Activated CD8-positive, alpha-beta T cell treated with anti-CD3 and anti-CD28 coated beads, Interleukin-2, amount 10 ng/mL, durations not matched to agents 7 days and 5 days (primary cell): ENCODE measurements around the gene ZFR. TPM values are rescaled to one million over a fixed set of nuclear protein-coding genes. Genes with fewer than 3 reads are reported as not detected.

Experiments
- ATAC-seq: fragments of 150-1000 bp; cut with Tn5 transposase; one replicate; pipeline ENCODE4 v1.10.0; 2021; ENCODE audit warnings: moderate library complexity
- CTCF ChIA-PET: fragments of 350-600 bp; sonication (Branson Sonifier 250); formaldehyde crosslinking; loops from one replicate; lab custom pipeline; 2021; ENCODE audit warnings: antibody characterized with exemption; lab: Charles Lee
- POLR2A ChIA-PET: fragments of 350-600 bp; sonication (Branson Sonifier 250); formaldehyde crosslinking; loops from one replicate; lab custom pipeline; 2021; ENCODE audit warnings: antibody characterized with exemption; lab: Charles Lee
- DNase-seq: peaks from one replicate; pipeline ENCODE4 v3.0.0-alpha.2; 2020
- H3K27ac Mint-ChIP-seq: one replicate; pipeline ENCODE4 v1.8.0; 2021; ENCODE audit warnings: mild to moderate bottlenecking, mixed read lengths
- H3K27me3 Mint-ChIP-seq: one replicate; pipeline ENCODE4 v1.8.0; 2021; ENCODE audit warnings: low read depth, mixed read lengths
- H3K36me3 Mint-ChIP-seq: one replicate; pipeline ENCODE4 v1.8.0; 2021; ENCODE audit warnings: low read depth, mixed read lengths
- H3K4me1 Mint-ChIP-seq: one replicate; pipeline ENCODE4 v1.8.0; 2021; ENCODE audit warnings: low read depth, mixed read lengths
- H3K4me3 Mint-ChIP-seq: one replicate; pipeline ENCODE4 v1.8.0; 2021; ENCODE audit warnings: mild to moderate bottlenecking, mixed read lengths
- H3K9me3 Mint-ChIP-seq: one replicate; pipeline ENCODE4 v1.8.0; 2022; ENCODE audit warnings: mixed read lengths; ENCODE audit not compliant: insufficient read depth
- total RNA-seq, 2 experiments: library from RNA; stranded (reverse); gene quantifications; one replicate each; pipeline ENCODE4 v1.2.3, GENCODE V29; 2021

Gene ZFR
- 10 to 100 TPM; 46.3 to 48.7 TPM for total RNA-seq

DNA sequence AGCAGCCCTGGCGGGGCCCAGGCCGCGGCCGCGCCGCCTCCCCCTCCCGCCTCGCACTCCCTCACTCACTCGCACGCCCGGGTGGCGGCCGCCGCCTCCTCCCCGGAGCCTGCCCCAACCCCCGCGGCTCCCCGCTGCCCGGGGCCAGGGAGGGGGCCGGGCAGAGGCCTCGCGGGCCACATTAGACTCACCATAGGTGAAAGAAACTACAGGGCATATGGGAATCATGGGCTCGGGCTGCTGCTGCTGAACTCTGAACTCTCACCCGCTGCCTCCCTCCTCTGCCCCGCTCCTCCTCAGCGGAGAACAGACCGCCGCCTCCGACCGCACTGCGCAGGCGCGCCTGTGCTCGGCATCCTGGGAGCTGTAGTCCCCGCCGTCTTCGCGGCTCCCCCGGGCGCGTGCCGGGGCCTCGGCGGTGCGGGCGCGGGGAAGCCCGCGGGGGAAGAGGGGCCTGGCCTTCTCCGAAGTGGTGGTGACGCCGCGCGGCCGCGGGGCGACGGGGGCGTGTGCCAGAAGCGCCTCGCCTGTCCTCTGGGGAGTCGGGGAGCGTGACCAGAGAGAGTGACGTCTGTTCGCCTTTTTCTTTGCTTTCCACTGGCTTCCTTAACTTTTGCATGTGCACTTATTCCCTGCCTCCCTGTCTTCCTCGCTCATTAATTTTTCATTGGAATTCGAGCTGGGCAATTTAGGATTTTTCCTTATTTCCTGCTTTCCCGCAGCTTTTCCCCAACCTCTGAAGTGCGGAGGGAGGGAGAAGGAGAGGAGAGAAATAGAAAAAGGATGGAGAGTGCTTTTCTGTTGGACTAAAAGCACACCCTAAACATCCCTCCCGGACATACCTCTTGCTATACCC, at the start of gene ZFR:
ZFR (minus strand) TSS at position 310 of the 856 bp plus-strand sequence; CDS start at position 228, 82 bp downstream.
- Mint-ChIP-seq H3K27me3 (peaks cover 11% of the 10 kb centered on the region), H3K4me1 (peaks cover 28% of the 10 kb centered on the region), H3K36me3 (peaks cover 25% of the 10 kb centered on the region), H3K27ac (peak within 1 kb of the TSS; percentile 93), H3K4me3 (peak within 1 kb of the TSS; percentile 91), H3K9me3 (no peaks in the 10 kb centered on the region)
- ChIA-PET CTCF (interaction anchor here (0.9 to 1.3 kb wide), 2 partner anchors 46 to 145 kb away, joined by 3 to 6 read pairs; no protein-coding TSS in a partner anchor), POLR2A (interaction anchor here (0.5 to 1.0 kb wide), 7 partner anchors 11 to 270 kb away, joined by 3 to 8 read pairs (median 3); partner anchors contain the start of gene GOLPH3)
- ATAC-seq = peak; percentile 93
- DNase-seq = peak; percentile 95

DNA sequence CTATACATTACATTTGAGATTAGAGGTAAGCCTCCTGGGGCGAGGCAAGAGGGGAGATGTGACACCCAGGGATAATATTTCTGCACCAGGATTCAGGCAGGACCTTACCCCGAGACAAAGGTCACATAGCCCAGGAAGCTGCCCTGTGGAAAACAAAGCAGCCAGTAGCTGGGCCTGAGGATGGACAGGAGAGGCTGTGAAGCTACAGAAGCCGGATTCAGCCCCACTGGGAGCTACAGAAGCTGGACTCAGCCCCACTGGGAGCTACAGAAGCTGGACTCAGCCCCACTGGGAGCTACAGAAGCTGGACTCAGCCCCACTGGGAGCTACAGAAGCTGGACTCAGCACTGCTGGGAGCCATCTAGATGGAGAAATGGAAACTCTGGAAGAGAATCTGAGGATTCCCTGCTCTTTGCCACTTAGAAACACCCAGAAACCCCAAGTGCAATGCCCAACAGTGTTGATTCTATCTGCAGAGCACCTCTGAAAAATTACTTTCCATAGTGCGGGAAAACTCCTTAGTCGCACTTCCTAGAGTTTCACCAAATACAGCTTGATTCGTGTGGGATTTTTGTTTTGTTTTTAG, 46.5 kb upstream of the ZFR start:
- DNase-seq = no peak
- Mint-ChIP-seq H3K27me3 (peaks cover 2% of the 10 kb centered on the region), H3K27ac (no peak overlapping the region), H3K36me3 (no peaks in the 10 kb centered on the region), H3K4me1 (no peaks in the 10 kb centered on the region), H3K9me3 (no peaks in the 10 kb centered on the region), H3K4me3 (no peak overlapping the region)
- ChIA-PET CTCF (interaction anchor here (0.7 to 6.4 kb wide), 18 partner anchors 8 to 297 kb away, joined by 3 to 193 read pairs (median 6); partner anchors contain the start of gene SUB1), POLR2A (interaction anchor here (0.6 to 1.1 kb wide), 2 partner anchors 94 to 98 kb away, joined by 3 to 4 read pairs; no protein-coding TSS in a partner anchor)
- ATAC-seq = no peak

DNA sequence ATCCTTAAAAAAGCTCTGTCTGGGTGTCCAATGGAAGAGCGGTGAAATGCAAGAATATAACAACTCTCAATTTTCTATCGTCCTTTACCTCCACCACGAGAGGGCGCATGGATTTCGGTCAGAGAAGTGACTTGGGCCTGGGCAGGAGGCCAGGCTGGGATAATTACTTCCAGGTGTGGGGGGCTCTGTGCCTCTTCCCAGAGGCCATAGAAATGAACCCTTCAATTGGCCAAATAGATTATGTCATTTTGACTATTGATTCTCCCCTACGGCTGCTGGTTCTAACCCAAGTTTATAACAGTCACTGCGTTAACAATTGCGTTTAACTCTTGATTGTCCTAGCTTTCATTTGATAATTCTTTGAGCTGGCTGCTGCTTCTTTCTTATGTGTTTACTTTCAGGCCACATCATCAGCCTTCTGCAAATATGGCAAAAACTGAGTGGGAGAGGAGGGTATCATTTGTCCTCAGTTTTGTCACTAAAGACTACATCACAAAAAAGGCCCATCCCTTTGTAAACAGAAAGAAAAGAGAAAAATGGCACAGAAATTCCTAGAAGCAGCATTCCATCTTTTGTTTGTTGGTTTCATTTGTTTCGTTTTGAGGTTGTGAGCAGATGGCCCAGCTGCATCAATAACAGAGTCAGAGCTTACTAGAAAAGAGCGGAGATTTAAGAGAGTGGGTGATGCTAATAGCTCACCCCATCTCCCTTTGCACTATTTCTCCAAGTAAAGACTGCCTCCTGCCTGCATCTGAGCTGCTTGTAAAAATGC, 45.4 kb upstream of the ZFR start:
- DNase-seq = peak; percentile 76
- H3K27ac Mint-ChIP-seq = no peak overlapping the region
- ChIA-PET CTCF (interaction anchor here (0.8 to 6.4 kb wide), 32 partner anchors 9 to 257 kb away, joined by 3 to 193 read pairs (median 5); partner anchors contain the start of gene SUB1), POLR2A (interaction anchor here (1.5 to 1.6 kb wide), 2 partner anchors 96 to 100 kb away, joined by 4 to 10 read pairs; no protein-coding TSS in a partner anchor)
- no peaks in the 10 kb centered on the region for H3K36me3 Mint-ChIP-seq
- H3K4me3 Mint-ChIP-seq = no peak overlapping the region
- no peaks in the 10 kb centered on the region for H3K9me3 Mint-ChIP-seq
- H3K27me3 Mint-ChIP-seq = peaks cover 2% of the 10 kb centered on the region
- peak; percentile 69 for ATAC-seq
- no peaks in the 10 kb centered on the region for H3K4me1 Mint-ChIP-seq

DNA sequence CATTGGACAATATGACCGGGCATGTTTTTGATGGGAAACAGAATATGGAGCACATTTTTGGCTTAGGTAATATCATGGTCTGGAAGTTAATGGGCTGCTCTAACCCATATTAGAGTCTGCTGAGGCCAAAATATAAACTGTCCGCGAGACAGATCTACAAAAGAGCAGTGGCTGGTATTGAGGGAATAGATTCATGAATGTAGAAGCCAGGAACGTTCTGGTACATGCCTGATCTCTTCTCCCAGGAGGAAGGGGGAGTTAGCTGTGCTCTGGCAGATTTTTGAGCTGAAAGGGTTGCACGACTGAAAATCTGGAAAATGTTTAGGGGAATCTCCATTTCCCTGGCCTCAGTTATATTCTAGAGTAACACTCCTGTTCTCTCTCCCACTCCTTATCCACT, 42.9 kb upstream of the ZFR start:
- ChIA-PET CTCF (interaction anchor here (0.7 to 6.4 kb wide), 5 partner anchors 11 to 125 kb away, joined by 3 to 193 read pairs (median 29); no protein-coding TSS in a partner anchor), POLR2A (interaction anchor here (1.2 kb wide), 1 partner anchor 98 kb away, joined by 3 read pairs; the partner anchor contains the start of gene SUB1)
- H3K36me3 Mint-ChIP-seq = no peaks in the 10 kb centered on the region
- peaks cover 2% of the 10 kb centered on the region for H3K27me3 Mint-ChIP-seq
- H3K9me3 Mint-ChIP-seq = no peaks in the 10 kb centered on the region
- ATAC-seq (no peak), DNase-seq (no peak)
- no peaks in the 10 kb centered on the region for H3K4me1 Mint-ChIP-seq
- H3K4me3 Mint-ChIP-seq = no peak overlapping the region
- H3K27ac Mint-ChIP-seq = no peak overlapping the region

DNA sequence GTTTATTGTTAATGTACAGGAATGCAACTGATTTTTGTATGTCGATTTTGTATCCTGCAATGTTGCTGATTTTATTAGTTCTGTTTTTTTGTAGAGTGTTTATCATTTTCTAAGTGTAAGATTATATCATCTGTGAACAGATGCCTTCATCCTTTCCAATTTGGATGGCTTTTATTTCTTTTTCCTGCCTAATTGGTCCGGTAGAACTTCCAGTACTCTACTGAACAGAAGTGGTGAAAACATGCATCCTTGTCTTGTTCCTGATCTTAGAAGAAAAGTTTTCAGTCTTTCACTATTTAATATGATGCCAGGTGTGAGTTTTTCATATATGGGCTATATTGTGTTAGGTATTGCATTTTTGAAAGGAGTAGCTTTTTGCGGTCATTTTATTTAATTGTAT, 42.5 kb upstream of the ZFR start:
- DNase-seq (no peak), ATAC-seq (no peak)
- Mint-ChIP-seq H3K27ac (no peak overlapping the region), H3K27me3 (peaks cover 1% of the 10 kb centered on the region), H3K4me1 (no peaks in the 10 kb centered on the region), H3K4me3 (no peak overlapping the region), H3K9me3 (no peaks in the 10 kb centered on the region), H3K36me3 (no peaks in the 10 kb centered on the region)
- CTCF ChIA-PET = interaction anchor here (5.3 to 6.4 kb wide), 2 partner anchors 102 to 126 kb away, joined by 49 to 193 read pairs; no protein-coding TSS in a partner anchor
- POLR2A ChIA-PET = no interaction called here

DNA sequence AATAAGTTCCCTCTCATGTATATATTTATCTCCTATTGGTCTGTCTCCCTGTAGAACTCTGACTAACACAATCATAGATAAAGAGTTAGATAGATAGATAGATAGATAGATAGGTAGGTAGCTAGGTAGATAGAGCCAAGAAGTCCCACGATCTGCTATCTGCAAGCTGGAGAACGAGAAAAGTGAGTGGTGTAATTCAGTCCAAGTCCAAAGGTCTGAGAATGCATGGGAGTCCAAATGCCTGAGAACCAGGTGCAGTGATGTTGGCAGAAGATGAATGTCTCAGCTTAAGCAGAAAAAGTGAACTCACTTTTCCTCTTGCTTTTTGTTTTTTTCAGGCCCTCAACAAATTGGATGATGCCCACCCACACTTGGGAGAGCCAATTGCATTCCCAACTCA, 37.7 kb upstream of the ZFR start:
- CTCF ChIA-PET = interaction anchor here (1.5 kb wide), 1 partner anchor 108 kb away, joined by 6 read pairs; no protein-coding TSS in a partner anchor
- Mint-ChIP-seq H3K27me3 (peaks cover 2% of the 10 kb centered on the region), H3K27ac (no peak overlapping the region), H3K4me1 (no peaks in the 10 kb centered on the region), H3K4me3 (no peak overlapping the region), H3K9me3 (no peaks in the 10 kb centered on the region), H3K36me3 (no peaks in the 10 kb centered on the region)
- POLR2A ChIA-PET = no interaction called here
- DNase-seq (no peak), ATAC-seq (no peak)

DNA sequence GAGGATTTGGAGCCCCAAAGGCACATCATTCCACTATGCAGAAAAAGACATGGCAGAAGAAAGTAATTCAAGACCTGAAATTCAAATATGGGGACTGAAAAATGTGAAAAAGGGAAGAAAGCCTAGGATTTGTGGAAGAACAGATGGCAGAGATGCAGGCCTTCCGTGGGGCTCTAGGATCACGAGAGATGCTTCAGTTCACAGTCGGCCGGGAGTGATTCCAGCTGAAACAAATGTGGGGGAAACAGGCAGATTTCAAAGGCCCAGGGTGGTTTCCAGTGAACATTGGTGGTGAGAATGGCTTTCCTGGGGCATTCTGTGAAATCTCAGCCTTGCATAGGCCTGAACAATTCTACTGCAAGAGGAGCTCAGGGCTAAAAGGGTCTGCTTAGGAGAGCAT, 34.6 kb upstream of the ZFR start:
- H3K36me3 Mint-ChIP-seq = no peaks in the 10 kb centered on the region
- no peak overlapping the region for H3K27ac Mint-ChIP-seq
- ChIA-PET POLR2A (no interaction called here), CTCF (no interaction called here)
- no peak for DNase-seq
- no peaks in the 10 kb centered on the region for H3K9me3 Mint-ChIP-seq
- H3K4me3 Mint-ChIP-seq = no peak overlapping the region
- H3K27me3 Mint-ChIP-seq = peaks cover 2% of the 10 kb centered on the region
- H3K4me1 Mint-ChIP-seq = no peaks in the 10 kb centered on the region
- ATAC-seq = no peak

DNA sequence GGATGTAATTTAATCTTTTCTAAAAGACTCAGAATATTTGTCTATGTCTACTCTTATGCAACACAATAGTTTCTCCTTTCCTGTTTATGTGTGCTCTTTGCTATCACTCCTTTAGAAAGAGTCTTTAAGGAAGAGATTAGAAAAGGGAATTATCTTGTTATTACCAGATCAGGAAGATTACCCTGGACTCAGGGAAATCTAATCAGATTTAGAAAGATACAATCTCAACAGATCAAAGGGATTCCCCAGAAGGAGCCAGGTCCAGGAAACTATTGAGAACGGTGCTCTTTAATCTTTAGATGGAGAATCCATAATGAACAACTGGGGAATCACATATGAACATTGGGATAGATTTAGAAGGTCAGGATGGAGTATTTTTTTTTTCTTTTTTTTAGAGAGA, 32.4 kb upstream of the ZFR start:
- ChIA-PET POLR2A (no interaction called here), CTCF (no interaction called here)
- no peak overlapping the region for H3K27ac Mint-ChIP-seq

DNA sequence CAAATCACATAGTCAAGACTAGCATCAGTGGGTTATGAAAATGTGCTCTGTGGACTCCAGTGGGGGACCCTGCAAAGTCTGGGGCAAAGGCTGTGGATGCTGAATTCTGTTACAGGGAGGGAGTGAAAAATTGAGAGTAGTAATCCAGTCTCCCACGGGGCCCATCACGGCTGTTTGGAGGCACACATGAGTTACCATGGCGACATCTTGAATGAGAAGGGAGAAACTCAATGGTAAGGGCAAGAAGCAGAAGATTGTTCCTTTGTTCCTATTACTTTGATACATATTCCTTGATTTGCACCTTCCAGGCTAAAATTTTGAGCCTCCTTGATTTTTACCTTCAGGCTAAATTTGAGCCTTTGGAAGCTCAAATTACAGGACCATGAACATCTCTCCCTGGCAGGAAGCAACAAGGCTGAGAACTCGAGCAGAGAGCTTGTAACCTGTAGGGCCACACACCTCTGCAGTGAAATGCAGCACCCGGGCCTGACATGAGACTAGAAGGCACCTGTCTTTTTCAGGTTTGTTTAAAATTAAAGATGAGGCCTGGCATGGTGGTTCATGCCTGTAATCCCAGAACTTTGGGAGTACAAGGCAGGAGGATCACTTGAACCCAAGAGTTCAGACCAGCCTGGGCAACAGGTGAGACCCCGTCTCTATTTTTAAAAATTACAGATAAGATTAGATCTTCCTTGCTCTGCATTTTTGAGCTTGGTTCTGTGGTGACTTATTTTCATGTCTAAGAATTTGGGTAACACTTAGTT, 31.0 kb upstream of the ZFR start:
- H3K9me3 Mint-ChIP-seq = no peaks in the 10 kb centered on the region
- ChIA-PET CTCF (interaction anchor here (0.9 kb wide), 1 partner anchor 114 kb away, joined by 3 read pairs; no protein-coding TSS in a partner anchor), POLR2A (interaction anchor here (0.6 kb wide), 1 partner anchor 31 kb away, joined by 3 read pairs; the partner anchor contains the start of gene ZFR)
- peaks cover 5% of the 10 kb centered on the region for H3K27me3 Mint-ChIP-seq
- H3K4me1 Mint-ChIP-seq = no peaks in the 10 kb centered on the region
- no peak overlapping the region for H3K4me3 Mint-ChIP-seq
- DNase-seq (no peak), ATAC-seq (no peak)
- H3K27ac Mint-ChIP-seq = no peak overlapping the region
- H3K36me3 Mint-ChIP-seq = no peaks in the 10 kb centered on the region

More for the DNA sequence above, 32.4 kb upstream of the ZFR start:
- Mint-ChIP-seq H3K4me1 (no peaks in the 10 kb centered on the region), H3K9me3 (no peaks in the 10 kb centered on the region), H3K4me3 (no peak overlapping the region), H3K36me3 (no peaks in the 10 kb centered on the region), H3K27me3 (peaks cover 5% of the 10 kb centered on the region)
- DNase-seq (no peak), ATAC-seq (no peak)

DNA sequence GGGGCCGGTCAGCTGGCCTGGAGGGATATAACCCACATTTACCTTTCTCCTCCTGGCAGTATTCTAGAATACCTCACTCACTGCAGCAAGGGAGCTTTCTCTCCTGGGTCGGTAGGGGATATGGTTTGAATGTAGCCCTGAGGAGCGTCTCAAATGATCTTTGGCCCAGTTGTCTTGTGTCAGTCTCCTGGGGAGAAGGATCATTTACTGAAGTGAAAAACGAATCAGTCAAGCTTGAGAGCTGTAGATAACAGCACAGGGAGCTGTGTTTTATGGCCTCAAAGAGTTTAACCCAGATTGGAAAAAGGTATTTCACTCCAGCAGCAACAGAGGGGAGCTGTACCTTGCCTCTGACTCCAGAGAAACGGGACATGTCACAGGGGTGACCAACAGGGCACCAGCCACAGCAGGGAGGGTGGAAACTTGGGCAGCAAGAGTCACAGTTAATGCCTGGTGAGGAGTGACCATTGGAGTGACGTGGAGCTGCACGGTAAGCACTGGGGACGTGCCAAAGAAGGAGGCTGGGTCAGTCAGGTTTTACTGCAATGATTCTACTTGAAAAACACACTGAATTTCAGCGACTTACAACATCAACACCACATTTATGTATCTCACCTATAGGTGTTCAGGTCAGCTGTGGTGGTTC, 29.8 kb upstream of the ZFR start:
- Mint-ChIP-seq H3K4me1 (no peaks in the 10 kb centered on the region), H3K36me3 (no peaks in the 10 kb centered on the region), H3K27ac (no peak overlapping the region), H3K27me3 (peaks cover 5% of the 10 kb centered on the region), H3K9me3 (no peaks in the 10 kb centered on the region), H3K4me3 (no peak overlapping the region)
- POLR2A ChIA-PET = no interaction called here
- CTCF ChIA-PET = interaction anchor here (1.1 kb wide), 1 partner anchor 15 kb away, joined by 4 read pairs; no protein-coding TSS in a partner anchor
- ATAC-seq = no peak
- no peak for DNase-seq
